Activated CD8-positive, alpha-beta memory T cell treated with anti-CD3 and anti-CD28 coated beads for 36 hours (primary cell): ENCODE results near the gene MYO1H. TPM values are rescaled to one million over a fixed set of nuclear protein-coding genes. Genes with fewer than 3 reads are reported as not detected.

Experiments used
- CTCF ChIA-PET: fragments of 350-600 bp; sonication (Branson Sonifier 250); formaldehyde crosslinking; loops from one replicate; lab custom pipeline; 2021; ENCODE audit warnings: antibody characterized with exemption; lab: Charles Lee
- POLR2A ChIA-PET: fragments of 350-600 bp; sonication (Branson Sonifier 250); formaldehyde crosslinking; loops from one replicate; lab custom pipeline; 2021; ENCODE audit warnings: antibody characterized with exemption; lab: Charles Lee
- total RNA-seq, 2 experiments: library from RNA; stranded (reverse); gene quantifications; one replicate each; pipeline ENCODE4 v1.2.3, GENCODE V29; 2021

The MYO1H gene
- total RNA-seq, 2 experiments from 2014 or later, result not detected

DNA sequence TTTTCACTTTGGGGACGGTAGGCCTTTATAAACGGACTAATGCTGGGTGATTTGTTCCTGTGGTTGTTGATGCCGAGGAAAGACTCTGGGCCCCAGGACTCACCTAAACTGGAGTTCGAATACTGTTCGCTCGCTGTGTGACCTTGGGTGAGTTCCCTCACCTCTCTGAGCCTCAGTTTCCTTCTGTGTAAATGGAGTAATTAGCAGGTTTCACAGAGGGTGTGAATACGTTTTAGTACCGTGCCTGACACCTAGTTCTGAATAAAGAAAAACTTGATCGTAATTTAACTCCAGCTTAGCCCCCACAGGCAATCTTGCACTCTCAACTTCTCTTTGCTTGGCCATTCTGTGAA, 130.2 kb downstream of the MYO1H start:
- ChIA-PET CTCF (interaction anchor here (1.2 to 1.5 kb wide), 2 partner anchors 11 to 50 kb away, joined by 3 read pairs; no protein-coding TSS in a partner anchor), POLR2A (no interaction called here)

DNA sequence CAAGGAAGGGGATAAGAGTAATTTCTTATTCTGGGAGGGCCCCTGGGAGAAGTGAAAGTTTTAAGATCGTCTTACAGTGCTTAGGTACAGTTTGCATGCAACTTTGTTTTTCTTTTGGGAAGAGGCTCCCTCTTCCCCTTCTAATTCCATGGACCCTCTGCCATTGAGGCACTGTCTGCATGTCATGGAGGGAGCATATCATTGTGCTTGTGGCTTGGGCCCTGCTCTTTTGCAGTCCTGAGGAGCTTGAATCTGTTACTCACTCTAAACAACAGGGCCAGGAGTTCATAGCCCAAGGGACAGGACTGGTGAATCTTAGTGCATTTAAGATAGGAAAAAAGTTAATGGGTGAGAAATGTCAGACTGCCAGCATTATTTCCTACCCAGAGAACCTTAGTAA, 132.1 kb downstream of the MYO1H start:
- CTCF ChIA-PET, result no interaction called here
- POLR2A ChIA-PET, result no interaction called here

DNA sequence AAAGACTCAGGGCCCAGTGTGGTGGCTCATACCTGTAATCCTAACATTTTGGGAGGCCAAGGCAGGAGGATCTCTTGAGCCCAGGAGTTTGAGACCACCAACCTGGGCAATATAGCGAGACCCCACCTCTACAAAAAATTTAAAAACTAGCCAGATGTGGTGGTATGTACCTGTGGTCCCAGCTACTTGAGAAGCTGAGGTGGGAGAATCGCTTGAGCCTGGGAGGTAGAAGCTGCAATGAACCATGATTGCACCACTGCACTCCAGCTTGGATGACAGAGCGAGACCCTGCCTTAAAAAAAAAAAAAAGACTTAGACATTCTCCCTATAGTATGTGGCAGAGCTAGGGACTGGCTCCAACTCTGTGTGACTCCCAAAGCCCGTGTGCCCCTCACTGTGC, 132.7 kb downstream of the MYO1H start:
- ChIA-PET CTCF (interaction anchor here (0.7 kb wide), 1 partner anchor 37 kb away, joined by 4 read pairs; no protein-coding TSS in a partner anchor), POLR2A (no interaction called here)

DNA sequence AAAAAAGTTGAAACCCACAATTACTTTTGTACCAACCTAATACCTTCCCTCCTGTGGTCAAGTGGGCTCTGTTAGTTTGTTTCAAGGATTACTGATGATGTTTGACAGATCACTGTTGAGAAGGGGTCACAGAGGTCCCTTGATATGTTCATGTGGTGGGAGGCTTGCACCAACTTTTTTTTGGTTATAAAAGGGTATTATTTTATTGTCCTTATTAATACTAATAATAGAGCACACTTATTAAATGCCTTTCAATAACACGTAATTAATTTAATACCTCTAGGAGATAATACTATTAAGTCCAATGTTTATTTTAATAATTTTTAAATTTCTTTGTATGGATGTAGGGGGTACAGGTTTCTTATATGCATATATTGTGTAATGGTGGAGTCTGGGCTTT, 134.2 kb downstream of the MYO1H start:
- CTCF ChIA-PET, result no interaction called here
- POLR2A ChIA-PET, result no interaction called here

DNA sequence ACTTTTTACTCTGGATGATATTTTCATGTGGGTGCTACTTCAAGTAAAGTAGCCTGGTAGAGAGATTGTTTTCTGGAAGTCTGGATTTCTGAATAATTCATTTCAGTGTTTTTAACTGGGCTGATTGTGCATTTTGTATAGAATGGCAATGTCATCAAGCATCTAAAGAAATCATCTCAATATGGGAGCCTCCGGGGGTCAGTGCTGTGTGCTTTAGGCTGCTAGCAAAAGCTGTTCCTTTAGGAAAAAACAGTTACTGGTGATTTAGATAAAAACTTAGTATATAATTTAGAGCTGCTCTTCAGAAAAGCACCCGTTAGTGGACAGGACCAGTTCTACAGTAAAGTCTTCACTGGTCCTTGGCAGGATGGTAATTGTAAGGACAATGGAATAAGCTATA, 134.8 kb downstream of the MYO1H start:
- CTCF ChIA-PET, result no interaction called here
- POLR2A ChIA-PET, result no interaction called here

DNA sequence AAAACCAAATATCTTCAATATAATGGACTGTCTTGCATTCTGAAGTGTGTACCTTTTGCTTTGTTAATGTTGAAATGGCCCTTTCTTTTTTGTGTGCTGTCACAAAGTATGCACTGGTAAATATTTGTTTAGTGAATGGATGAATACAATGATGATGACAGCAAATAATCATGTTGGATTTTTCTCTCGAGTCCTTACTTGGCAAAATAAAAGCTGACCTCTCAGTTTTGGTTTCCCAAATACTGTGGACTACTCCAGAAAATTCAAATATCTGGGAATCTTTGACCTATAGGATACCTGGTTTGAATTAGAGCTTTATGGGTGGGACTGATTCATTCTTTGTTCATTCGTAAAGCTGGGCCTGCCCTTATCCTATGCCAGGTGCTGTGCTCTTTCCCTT, 135.2 kb downstream of the MYO1H start:
- ChIA-PET POLR2A (no interaction called here), CTCF (no interaction called here)

DNA sequence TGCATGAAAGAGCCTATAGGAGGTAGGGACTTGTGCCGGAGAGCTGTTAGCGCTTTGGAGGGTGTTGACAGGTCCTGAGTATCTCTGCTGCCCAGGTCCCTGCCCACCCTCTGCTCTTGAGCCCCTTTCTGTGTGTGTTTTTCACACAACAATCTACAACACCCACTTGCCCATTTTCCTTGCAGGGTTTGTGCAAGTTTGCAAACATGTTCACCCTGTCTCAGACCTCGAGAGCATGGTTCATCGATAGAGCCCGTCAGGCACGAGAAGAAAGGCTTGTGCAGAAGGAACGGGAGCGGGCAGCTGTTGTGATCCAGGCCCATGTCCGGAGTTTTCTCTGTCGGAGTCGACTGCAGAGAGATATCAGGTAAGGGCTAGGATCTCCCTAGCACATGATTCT, 135.6 kb downstream of the MYO1H start:
- CTCF ChIA-PET, result no interaction called here
- POLR2A ChIA-PET, result no interaction called here

DNA sequence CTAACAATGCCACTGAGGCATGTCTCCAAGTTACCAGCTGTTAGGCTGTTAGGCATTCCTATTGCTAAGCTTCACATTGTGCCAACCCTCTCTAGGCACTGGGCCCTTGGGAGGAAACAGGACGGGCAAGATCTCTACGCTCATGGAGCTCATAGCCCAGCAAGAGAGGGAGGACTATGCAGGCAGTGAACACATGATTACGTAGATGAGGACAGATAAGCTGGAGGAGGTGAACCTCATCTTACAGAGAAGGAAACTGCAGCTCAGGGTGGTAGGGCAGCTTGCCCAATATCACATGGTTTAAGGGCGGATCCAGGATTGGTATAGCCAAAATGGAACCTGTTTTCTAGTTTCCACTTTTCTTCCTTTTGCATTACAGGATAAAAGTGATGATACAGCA, 137.5 kb downstream of the MYO1H start:
- ChIA-PET CTCF (interaction anchor here (1.1 kb wide), 1 partner anchor 9 kb away, joined by 3 read pairs; no protein-coding TSS in a partner anchor), POLR2A (no interaction called here)

DNA sequence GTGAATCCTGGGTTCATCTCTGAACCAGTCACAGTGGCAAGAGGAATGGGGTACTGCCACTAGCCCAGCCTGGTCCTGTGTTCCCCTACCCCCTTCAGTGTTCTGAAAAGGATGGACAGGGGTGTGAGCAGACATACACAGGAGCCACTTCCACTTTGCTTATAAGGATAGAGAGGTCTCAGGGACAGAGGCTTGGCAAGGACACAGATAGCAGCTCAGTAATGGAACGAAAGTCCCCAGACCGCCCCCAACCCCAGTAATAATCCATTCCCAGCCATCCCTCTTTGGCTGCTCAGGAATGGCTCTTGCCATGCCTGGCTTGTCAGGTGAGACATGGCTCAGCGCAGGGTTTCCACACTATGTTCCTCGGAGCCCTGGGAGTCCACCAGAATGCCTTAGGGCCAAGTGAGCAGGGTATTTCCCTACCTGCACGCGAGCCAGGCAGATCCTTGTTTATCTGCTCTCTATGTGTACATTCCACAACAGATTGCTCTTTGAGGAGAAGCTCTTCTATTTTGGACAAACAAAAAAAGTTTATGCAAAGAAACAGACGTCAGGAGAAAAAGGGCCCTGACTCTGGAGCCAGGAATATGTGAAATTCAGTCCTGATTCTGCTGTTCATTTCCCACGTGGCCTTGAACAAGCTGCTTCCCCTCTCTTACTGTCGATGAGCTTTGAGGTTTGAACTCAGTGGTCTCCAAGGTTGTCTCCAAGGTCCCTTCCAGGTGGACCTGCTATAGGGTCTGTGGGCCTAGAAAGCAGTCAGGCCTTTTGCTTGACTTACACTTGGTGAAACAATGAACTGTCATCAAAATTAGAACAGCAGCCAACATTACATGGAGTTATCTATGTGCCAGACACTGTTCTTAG, 139.7 kb downstream of the MYO1H start:
- POLR2A ChIA-PET, result no interaction called here
- CTCF ChIA-PET, result no interaction called here

DNA sequence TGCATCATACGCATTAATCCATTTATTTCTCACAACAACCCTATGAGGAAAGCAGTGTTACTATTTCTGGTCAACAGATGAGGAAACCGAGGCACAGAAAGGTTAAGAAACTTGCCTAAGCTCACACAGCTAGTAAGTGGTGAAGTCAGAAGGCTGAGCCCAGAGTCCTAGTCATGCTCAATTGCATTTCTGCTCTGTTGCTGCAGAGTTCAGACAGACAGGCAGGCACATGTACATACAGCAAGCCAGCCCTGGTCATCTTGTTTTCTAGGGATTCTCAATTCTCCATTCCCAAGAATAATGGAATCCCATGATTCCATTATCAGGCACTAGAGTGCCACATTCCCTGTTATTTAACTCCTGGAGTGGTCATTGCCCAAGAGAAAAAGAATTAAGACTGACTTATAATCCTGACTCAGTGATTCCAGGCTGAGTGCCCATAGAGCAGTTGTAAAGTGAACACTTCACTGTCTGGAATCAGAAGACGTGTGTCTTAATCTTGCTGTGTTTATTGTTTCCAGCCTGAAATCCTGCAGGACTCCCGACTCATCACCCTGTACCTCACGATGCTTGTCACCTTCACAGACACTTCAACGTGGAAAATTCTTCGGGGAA, 140.5 kb downstream of the MYO1H start:
- CTCF ChIA-PET, result no interaction called here
- POLR2A ChIA-PET, result no interaction called here

DNA sequence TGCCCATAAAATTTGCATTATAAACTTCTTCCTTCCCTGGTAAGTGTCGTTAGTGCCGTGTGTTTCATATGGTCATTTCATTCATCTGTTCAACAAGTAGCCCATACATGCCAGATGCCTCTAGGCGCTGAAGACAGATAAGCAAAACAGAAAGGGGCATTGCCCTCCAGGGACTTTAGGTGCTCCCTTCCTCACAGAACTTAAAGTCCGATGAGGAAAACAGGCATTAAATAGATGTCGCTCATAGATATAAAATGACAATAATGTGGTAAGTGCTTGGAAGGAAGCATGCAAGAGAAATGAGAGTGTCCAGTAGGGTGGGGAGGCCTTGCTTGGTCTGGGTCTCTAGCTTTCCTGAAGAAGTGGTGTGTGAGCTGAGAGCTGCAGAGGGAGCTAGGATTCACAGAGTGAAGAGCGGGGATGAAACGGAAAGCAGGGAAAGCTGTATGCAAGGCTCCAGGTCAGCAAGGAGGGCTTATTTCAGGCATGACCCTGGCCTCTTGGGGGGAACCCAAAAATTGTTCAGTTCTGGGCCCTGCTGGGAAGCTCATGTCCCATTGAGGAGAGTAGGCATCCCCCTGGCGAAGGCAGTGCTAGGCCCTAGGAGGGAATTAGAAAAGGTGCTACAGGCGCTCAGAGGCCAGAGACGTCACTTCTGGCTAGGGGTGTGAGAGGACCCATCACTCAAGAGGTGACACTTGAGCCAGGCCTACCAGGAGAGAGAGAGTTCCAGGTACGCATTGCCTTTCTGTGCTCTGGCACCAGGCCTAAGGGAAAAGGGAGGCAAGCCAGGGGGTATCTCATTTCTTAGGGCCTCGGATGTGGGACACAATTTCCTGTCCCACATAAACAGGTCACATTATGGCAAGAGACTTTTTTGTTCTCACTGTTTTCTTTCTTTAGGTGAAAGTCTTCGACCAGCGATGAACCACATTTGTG, 141.6 kb downstream of the MYO1H start:
- ChIA-PET POLR2A (no interaction called here), CTCF (no interaction called here)

DNA sequence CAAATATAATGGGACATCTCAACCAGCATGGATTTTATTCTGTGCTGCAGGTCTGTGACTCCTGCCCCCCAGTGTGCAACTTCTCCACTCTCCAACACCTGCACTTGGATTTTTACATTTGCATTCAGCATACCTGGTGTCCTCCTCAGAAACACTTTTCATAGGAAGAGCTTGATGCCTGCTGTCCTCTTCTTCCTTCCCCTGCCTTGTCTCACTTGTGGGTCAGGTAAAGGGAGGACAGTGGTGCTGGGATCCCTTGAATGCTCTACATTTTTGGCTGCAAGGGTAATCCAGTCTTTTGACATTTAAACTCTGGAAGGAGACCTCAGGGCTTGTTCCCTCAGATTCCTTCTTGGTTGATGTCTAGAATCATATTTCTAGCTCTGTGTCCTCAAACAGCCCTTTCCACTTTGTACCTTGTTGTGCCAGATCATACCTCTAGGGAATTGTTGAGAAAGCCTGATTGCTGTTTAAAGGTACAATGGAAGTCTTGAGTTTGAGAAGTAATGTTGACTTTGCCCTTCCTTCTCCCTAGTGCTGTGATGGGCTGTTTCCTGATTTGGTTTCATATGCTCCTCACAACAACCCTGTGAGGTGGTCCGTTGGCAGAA, 142.4 kb downstream of the MYO1H start:
- ChIA-PET POLR2A (interaction anchor here (0.5 kb wide), 1 partner anchor 92 kb away, joined by 3 read pairs; no protein-coding TSS in a partner anchor), CTCF (no interaction called here)

DNA sequence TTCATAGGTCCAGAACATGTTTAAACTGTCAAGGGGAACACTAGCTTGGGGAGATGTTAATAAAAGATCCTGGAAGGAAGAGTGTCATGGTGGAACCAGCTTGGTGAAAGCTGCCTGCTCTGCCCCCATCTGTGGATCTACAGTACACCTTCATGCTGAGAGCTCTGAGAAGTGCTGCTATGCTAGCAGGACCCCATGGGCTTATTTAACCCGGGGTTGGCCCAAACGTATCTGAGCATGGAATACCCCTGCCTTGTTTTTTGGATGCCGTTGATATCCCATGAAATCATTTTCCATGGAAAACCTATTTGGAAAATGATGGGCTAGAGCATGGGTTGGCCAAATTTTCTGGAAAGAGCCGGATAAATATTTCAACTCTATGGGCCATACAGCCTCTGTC, 144.0 kb downstream of the MYO1H start:
- ChIA-PET CTCF (no interaction called here), POLR2A (no interaction called here)

DNA sequence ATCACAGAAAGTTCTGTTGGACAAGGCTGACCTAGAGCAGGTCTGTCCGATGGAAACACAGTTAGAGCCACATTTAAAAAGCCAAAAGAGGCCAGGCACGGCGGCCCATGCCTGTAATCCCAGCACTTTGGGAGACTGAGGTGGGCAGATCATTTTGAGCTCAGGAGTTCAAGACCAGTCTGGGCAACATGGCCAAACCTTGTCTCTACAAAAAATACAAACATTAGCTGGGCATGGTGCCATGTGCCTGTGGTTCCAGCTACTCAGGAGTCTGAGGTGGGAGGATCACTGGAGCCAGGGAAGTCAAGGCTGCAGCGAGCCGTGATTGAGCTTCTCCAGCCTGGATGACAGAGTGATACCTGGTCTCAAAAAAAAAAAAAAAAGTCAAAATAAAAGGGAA, 144.7 kb downstream of the MYO1H start:
- ChIA-PET CTCF (no interaction called here), POLR2A (no interaction called here)

DNA sequence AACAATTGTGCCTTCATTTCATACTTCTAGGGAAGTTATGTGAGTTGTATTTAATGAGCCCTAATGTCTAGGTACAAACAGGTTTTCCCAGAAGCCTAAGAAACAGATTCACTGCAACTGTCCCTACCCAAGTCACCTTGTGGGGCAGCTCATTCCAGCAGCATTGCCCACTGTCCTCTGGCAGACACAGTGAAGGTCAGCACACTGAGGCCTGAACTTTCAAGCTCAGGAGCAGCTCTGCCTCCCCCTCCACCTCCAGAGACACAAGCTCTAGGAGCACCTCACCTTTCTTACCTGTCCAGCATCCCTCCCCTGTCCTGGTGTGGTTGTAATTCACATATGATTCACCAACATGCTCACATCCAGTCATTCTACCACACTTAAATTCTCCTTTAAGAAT, 145.4 kb downstream of the MYO1H start:
- ChIA-PET POLR2A (no interaction called here), CTCF (interaction anchor here (1.4 kb wide), 1 partner anchor 26 kb away, joined by 5 read pairs; no protein-coding TSS in a partner anchor)

DNA sequence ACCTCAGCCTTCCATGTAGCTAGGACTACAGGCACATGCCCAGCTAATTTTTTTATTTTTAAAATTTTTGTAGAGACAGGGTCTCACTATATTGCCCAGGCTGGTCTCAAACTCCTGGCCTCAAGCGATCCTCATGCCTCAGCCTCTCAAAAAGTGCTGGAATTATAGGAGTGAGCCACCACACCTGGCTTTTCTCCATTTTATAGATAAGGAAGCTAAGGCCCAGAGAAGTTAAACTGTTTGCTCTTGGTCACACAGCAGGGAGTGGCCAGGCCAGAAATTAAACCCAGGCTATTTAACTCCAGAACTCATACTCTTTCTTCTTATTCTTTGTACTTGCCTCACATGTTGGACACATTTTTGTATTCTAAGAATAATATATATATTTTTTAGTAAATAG, 146.2 kb downstream of the MYO1H start:
- ChIA-PET CTCF (interaction anchor here (0.7 to 1.4 kb wide), 3 partner anchors 9 to 61 kb away, joined by 3 to 5 read pairs (median 3); no protein-coding TSS in a partner anchor), POLR2A (no interaction called here)

DNA sequence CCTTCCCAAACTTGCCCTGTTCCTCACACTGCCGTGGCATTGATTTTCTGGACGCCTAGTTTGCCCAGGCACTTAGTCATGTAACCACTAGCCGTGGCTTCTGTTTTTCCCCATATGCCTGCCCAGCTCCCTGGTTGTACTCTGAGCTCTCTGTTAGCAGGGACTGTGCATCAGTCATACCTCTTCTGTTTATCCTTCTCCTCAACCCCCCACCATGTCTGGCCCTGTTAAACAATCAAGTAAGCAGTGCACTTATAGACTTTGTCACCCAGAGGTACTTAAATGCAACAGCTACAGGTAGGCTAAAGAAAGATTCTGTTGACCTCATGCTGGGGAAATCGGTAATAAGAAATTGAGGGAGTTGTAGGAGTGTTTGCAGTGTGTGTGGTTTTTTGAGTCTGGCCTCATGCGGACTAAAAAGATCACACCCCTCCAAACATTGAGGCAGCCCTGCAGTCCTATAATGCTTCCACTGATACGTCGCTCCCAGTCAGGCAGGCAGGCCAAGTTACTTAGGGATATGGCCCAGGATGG, 146.7 kb downstream of the MYO1H start:
- CTCF ChIA-PET, result interaction anchor here (0.9 to 1.4 kb wide), 2 partner anchors 25 to 61 kb away, joined by 3 to 5 read pairs; no protein-coding TSS in a partner anchor
- POLR2A ChIA-PET, result no interaction called here

DNA sequence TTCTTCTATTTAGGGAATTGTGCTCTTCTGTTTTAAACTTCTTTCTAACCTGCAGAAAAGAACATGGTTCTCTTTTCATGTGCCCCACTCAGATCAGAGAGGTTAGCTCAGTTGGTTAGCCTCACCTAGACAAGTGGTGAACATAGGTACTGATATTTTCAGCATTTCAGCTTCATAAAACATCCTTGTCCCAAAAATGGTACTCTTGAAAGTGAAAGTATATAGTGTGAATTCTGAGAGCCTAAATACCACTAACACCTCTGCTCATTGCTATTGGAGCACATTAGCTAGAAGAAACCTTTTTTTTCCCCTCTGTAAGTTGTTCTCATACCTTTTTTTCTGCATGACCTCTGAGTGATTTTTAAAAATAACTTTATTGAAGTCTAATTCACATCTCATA, 147.3 kb downstream of the MYO1H start:
- ChIA-PET CTCF (no interaction called here), POLR2A (no interaction called here)

DNA sequence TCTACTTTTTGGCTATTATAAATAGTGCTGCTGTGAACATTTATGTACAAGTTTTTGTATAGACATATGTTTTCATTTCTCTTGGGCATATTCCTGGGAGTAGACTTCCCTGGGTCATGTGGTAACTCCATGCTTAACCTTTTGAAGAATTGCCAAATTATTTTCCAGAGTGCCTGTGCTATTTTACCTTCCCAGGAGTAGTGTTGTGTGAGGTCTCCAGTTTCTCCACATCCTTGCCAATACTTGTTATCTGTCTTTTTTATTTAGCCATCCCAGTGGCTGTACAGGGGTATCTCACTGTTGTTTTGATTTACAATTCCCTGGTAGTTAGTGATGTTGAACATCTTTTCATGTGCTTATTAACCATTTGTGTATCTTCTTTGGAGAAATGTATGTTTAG, 148.6 kb downstream of the MYO1H start:
- ChIA-PET CTCF (no interaction called here), POLR2A (no interaction called here)
